Activated CD4-positive, alpha-beta T cell treated with anti-CD3 and anti-CD28 coated beads, Interleukin-2, Interleukin-4, amounts not matched to agents 100 ng/mL and 50 ng/mL, durations not matched to agents 16 hours and 8 hours (primary cell): ENCODE measurements around the gene ACVR2B.
"Not testable (repeated sequence)": the region's sequence is repeated elsewhere in the genome, so short reads cannot be mapped to it uniquely, and the experiment has no call there.

ENCODE experiments used
- DNase-seq: peaks from one replicate; pipeline ENCODE4 v3.0.0-alpha.2; 2020; ENCODE audit warnings: low spot score

Gene ACVR2B

GRCh38 chr3:38453075-38453912 lies at the start of gene ACVR2B:
TSS of gene ACVR2B (plus strand) at chr3:38453890. CDS start at chr3:38454323, 433 bp downstream.
- DNase-seq, result peak; percentile 62

DNA sequence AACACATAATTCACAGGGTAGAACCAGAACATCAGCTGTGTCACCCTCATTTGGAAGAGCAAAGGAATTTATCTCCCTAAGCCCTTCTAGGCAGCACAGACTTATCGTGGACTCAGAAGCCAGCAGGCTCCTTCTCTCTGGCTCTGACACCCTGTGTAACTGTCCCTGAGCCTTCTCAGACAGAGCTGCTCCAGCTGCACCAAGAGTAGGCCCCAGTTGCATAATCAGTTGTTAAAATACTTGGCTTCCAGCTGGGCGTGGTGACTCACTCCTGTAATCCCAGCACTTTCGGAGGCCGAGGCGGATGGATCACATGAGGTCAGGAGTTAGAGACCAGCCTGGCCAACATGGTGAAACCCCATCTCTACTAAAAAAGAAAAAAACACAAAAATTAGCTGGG lies 49.4 kb upstream of the ACVR2B start:
- DNase-seq, result no peak

DNA sequence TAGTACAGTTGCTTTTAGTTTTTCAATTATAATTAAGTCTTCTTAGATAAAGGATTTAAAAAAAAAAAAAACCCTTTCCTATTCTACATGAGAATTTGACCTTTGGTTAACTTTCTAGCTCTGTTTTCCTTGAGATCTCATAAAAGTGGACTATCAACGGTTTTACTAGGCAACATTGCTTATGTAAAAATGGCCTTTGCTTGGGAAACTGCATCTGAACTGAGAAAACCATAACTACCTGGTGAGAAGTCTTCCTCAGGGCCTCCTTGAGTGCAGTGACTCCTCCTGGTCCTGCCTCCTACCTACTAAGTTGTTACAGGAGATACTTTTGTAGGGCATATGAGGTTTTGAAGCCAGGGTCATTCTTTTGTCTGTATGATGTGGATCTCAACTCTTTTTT lies 42.1 kb upstream of the ACVR2B start:
- DNase-seq, result no peak

- not testable (repeated sequence) for DNase-seq
Observed at GRCh38 chr3:38420758-38421157, 32.9 kb upstream of the ACVR2B start.

- no peak for DNase-seq
Observed at GRCh38 chr3:38421679-38422336, 31.9 kb upstream of the ACVR2B start.

DNA sequence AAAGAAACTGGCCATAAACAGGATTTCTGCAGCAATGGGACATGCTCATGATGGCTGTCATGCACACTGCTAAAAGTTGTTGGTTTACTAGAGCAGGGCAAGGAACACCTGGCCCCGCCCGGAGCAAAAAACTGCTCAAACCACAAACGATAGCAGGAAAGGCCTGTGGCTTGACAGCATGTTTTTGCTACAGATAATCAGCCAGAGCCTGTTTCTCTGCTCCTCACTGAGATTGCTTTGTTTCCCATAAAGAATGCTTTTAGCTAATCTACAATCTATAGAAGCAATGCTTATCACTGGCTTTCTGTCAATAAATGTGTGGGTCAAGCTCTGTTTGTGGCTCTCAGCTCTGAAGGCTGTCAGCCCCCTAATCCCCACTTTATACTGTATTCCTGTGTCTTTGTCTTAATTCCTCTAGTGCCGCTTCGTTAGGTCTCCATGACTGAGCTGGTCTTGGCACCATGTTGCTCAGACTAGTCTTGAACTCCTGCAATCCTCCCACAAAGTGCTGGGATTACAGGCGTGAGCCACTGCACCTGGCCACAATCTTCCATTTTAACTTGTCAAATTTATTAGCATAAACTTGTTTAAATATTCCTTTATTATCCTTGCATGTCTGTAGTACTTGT lies 26.8 kb upstream of the ACVR2B start:
- not testable (repeated sequence) for DNase-seq

DNA sequence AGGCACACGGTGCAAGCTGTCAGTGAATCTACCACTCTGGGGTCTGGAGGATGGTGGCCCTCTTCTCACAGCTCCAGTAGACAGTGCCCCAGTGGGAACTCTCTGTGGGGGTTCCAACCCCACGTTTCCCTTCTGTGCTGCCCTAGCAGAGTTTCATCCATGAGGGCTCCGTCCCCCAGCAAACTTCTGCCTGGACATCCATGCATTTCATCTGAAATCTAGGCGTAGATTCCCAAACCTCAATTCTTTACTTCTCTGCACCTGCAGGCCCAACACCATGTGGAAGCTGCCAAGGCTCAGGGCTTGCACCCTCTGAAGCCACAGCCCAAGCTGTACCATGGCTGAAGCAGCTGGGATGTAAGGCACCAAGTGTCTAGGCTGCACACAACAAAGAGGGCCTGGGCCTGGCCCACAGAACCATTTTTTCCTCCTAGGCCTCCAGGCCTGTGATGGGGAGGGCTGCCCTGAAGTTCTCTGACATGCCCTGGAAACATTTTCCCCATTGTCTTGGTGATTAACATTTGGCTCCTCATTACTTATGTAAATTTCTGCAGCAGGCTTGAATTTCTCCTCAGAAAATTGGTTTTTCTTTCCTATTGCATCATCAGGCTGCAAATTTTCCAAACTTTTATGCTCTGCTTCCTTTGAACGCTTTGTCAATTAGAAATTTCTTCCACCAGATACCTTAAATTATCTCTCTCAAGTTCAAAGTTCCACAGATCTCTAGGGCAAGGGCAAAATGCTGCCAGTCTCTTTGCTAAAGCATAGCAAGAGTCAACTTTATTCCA lies 20.6 kb upstream of the ACVR2B start:
- DNase-seq, result not testable (repeated sequence)

- not testable (repeated sequence) for DNase-seq
Observed at GRCh38 chr3:38433661-38434060, 20.0 kb upstream of the ACVR2B start.

GRCh38 chr3:38438436-38439069 lies 15.1 kb upstream of the ACVR2B start:
- DNase-seq, result not testable (repeated sequence)

GRCh38 chr3:38443205-38443604 lies 10.5 kb upstream of the ACVR2B start:
- DNase-seq, result not testable (repeated sequence)

DNA sequence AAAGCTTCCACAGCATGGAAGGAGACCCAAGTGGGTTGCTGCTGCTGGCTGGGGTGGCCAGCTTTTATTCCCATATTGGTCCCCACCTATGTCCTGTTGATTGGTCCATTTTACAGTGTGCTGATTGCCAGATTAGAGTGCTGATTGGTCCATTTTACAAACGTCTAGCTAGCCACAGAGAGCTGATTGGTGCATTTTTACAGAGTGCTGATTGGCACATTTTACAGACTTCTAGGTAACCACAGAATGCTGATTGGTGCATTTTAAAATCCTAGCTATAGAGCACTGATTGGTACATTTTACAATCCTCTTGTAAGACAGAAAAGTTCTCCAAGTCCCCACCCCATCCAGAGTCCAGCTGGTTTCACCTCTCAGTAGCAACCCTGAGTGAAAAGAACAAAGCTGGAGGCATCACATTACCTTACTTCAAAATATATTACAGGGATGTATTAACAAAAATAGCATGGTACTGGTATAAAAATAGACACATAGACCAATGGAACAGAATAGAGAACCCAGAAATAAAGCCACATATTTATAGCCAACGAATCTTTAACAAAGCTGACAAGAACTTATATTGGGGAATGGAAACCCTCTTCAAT lies 7.5 kb upstream of the ACVR2B start:
- DNase-seq, result no peak

DNA sequence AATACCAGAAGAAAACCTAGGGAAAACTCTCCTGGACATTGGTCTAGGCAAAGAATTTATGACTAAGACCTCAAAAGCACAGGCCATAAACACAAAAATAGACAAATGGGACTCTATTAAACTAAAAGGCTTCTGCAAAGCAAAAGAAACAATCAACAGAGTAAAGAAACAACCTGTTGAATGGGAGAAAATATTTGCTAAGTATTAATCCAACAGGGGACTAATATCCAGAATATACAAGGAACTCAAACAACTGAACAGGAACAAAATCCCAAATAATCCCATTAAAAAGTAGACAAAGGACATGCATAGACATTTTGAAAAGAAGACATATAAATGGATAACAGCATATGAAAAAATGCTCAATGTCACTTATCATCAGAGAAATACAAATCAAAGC lies 6.9 kb upstream of the ACVR2B start:
- no peak for DNase-seq

GRCh38 chr3:38450853-38451252 lies 2.8 kb upstream of the ACVR2B start:
- DNase-seq, result no peak

GRCh38 chr3:38453913-38454177 lies 155 bp downstream of the ACVR2B start:
- DNase-seq, result no peak

- no peak for DNase-seq
Observed at GRCh38 chr3:38454178-38454883, 641 bp downstream of the ACVR2B start.

- DNase-seq, result peak; percentile 21
Observed at GRCh38 chr3:38454884-38455638, 1.4 kb downstream of the ACVR2B start.

GRCh38 chr3:38455639-38456430 lies 2.1 kb downstream of the ACVR2B start:
- DNase-seq, result no peak

DNA sequence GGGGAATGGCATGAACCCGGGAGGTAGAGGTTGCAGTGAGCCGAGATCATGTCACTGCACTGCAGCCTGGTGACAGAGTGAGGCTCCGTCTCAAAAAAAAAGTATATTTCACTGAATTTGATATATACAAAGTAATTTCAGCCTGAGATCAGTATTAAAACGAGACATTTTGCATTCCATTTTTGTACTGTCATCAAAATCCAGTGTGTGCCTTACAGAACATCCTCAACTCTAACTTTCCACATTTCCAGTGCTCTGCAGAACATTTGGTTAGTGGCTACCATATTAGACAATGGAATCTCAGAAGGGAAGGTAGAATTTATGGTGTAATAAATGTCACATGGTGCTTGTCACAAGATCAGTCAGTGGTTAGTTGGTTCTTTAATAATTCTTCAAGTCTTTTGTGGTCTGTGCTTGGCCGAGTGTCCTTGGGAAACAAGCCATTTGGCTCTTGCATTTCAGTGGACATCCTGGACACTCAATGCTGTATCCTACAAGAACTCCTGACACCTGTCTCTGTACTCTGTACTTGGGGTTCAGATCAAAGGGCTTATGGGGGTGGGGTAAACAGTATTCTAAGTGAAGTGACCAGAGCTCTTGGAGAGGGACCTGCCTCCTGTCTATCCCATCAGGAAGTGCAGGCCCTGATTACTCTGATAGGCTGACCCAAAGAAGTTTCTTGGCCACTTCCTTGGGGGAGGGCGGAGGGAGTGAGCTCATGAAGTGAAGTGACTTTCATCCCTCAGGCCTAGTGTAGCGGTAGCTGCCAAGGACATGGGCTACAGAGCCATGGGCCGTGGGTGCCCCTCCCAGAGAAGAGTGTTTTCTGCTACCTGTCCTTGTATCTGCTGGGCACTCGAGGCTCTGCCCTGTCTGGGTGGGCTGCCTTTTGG lies 3.7 kb downstream of the ACVR2B start:
- DNase-seq, result no peak
